Measurements from ENCODE around the gene CR1. TPM values are rescaled to one million over a fixed set of nuclear protein-coding genes. Genes with fewer than 3 reads are reported as not detected.
A peak's percentile ranks its signal among the peaks of the same experiment; 100 is the strongest.

CR1 gene
- total and polyA plus RNA-seq, 2 experiments from 2014 or later, result 0.65 to 0.76 TPM

GRCh38 chr1:207644852-207645634 is 149.1 kb downstream of the CR1 start, which contains the start of gene CR1L:
Gene CR1L, plus strand, starts transcription at chr1:207645133. Its CDS starts 101 bp downstream, at chr1:207645234.
- peaks cover 53% of the 10 kb centered on the region for H3K4me1 Mint-ChIP-seq
- H3K4me3 ChIP-seq, result peak within 1 kb of the TSS; percentile 89
- H3K27me3 Mint-ChIP-seq (ENCODE audit: insufficient read depth, low read depth, poor library complexity), result peaks cover 19% of the 10 kb centered on the region
- H3K4me2 ChIP-seq, result peak within 1 kb of the TSS; percentile 96
- no peak within 1 kb of the TSS for H3K27ac Mint-ChIP-seq
- peaks cover 10% of the 10 kb centered on the region for H3K27me3 ChIP-seq (ENCODE audit: insufficient read depth)
- no peaks in the 10 kb centered on the region for H3K9me2 ChIP-seq (ENCODE audit: insufficient read depth)
- no peak for TF ChIP-seq JUNB (IDR thresholded peaks at IDR 0.05; ENCODE audit: unreplicated experiment)
- TF ChIP-seq STAT1 (IDR thresholded peaks at IDR 0.05; ENCODE audit: unreplicated experiment), result no peak
- no peak for TF ChIP-seq EZH2phosphoT487 (IDR thresholded peaks at IDR 0.05; ENCODE audit: unreplicated experiment)
- TF ChIP-seq POLR2AphosphoS5 (IDR thresholded peaks at IDR 0.05; ENCODE audit: low read depth), result peak; percentile 33; the same call in 1 of the 2 replicates
- H3F3A ChIP-seq (replicated peaks; ENCODE audit: low read depth), result 0 out of 2 replicates have a peak, but pooled peaks cover 5% of the 10 kb centered on the region
- no peaks in the 10 kb centered on the region for H3K9me3 Mint-ChIP-seq
- DNase-seq (ENCODE audit: low spot score) (peak; percentile 97), ATAC-seq (peak; percentile 93)
- H2AFZ ChIP-seq, result peak within 1 kb of the TSS; percentile 86
- peaks cover 43% of the 10 kb centered on the region for H3K4me1 ChIP-seq (ENCODE audit: insufficient read depth)
- no peak within 1 kb of the TSS for H3K27ac ChIP-seq (ENCODE audit: low read depth)
- H4K20me1 ChIP-seq (replicated peaks; ENCODE audit: insufficient read depth), result no peaks in the 10 kb centered on the region
- no peaks in the 10 kb centered on the region for H3K36me3 ChIP-seq (ENCODE audit: insufficient read depth)
- no peaks in the 10 kb centered on the region for H3K36me3 Mint-ChIP-seq (ENCODE audit: low read depth)
- peaks cover 10% of the 10 kb centered on the region; the same call in 1 of the 2 replicates for H3K79me2 ChIP-seq (replicated peaks; ENCODE audit: insufficient read depth)
- H3K4me3 Mint-ChIP-seq, result peak within 1 kb of the TSS; percentile 83

DNA sequence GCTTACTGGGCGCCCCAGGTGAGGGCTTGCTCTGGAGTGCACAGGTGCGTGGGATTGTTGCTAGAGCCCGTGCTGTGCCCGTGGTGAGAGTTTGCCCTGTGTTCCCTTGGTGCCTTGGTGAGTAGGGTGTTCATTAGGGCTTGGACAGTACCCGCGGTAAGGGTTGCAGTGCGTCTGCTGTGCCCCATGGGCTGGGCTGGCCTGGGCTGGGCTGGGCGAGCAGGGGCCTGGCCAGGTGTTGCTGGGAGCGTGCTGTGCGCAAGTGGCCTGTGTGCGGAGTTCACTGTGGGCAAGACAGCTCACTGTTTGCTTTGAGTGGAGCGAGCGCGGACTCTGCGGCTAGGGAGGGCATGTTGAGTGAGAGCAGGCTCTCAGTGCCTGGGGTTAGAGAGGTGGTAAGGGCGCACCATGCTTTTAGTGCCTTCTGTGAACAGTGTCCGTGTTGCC is 149.7 kb downstream of the CR1 start:
- Mint-ChIP-seq H3K4me1 (peaks cover 57% of the 10 kb centered on the region), H3K9me3 (no peaks in the 10 kb centered on the region)
- DNase-seq (ENCODE audit: low spot score), result peak; percentile 49
- TF ChIP-seq POLR2AphosphoS5 (IDR thresholded peaks at IDR 0.05; ENCODE audit: low read depth) (no peak), REST (IDR thresholded peaks at IDR 0.05; ENCODE audit: unreplicated experiment) (no peak), ETS1 (IDR thresholded peaks at IDR 0.05) (no peak), EZH2phosphoT487 (IDR thresholded peaks at IDR 0.05; ENCODE audit: unreplicated experiment) (no peak), JUNB (IDR thresholded peaks at IDR 0.05; ENCODE audit: unreplicated experiment) (no peak), STAT1 (IDR thresholded peaks at IDR 0.05; ENCODE audit: unreplicated experiment) (no peak), ZNF331 (CRISPR knock-in tag; IDR thresholded peaks at IDR 0.05; ENCODE audit: low read depth) (no peak), EZH2 (IDR thresholded peaks at IDR 0.05; ENCODE audit: low read depth, unreplicated experiment) (no peak)

More for the DNA sequence above, 149.7 kb downstream of the CR1 start:
- peak; percentile 70 for ATAC-seq
- H3K27me3 Mint-ChIP-seq (ENCODE audit: insufficient read depth, low read depth, poor library complexity), result peaks cover 19% of the 10 kb centered on the region
- H3K27me3 ChIP-seq (ENCODE audit: insufficient read depth), result peaks cover 10% of the 10 kb centered on the region
- peaks cover 10% of the 10 kb centered on the region; the same call in 1 of the 2 replicates for H3K79me2 ChIP-seq (replicated peaks; ENCODE audit: insufficient read depth)
- no peaks in the 10 kb centered on the region for H3K36me3 ChIP-seq (ENCODE audit: insufficient read depth)
- peak overlapping the region; percentile 89 for H3K4me3 ChIP-seq
- peak overlapping the region; percentile 86; the same call in 1 of the 2 replicates for H2AFZ ChIP-seq
- 0 out of 2 replicates have a peak, but pooled peaks cover 5% of the 10 kb centered on the region for H3F3A ChIP-seq (replicated peaks; ENCODE audit: low read depth)
- peak overlapping the region; percentile 83 for H3K4me3 Mint-ChIP-seq
- H3K27ac ChIP-seq (ENCODE audit: low read depth), result no peak overlapping the region
- H3K9me2 ChIP-seq (ENCODE audit: insufficient read depth), result no peaks in the 10 kb centered on the region
- H3K27ac Mint-ChIP-seq, result no peak overlapping the region
- H4K20me1 ChIP-seq (replicated peaks; ENCODE audit: insufficient read depth), result no peaks in the 10 kb centered on the region
- peaks cover 44% of the 10 kb centered on the region for H3K4me1 ChIP-seq (ENCODE audit: insufficient read depth)
- H3K36me3 Mint-ChIP-seq (ENCODE audit: low read depth), result no peaks in the 10 kb centered on the region
- H3K4me2 ChIP-seq, result peak overlapping the region; percentile 96

All from GM23338 (cell line).